ENCODE measurements around the gene ARHGEF28.

DNA sequence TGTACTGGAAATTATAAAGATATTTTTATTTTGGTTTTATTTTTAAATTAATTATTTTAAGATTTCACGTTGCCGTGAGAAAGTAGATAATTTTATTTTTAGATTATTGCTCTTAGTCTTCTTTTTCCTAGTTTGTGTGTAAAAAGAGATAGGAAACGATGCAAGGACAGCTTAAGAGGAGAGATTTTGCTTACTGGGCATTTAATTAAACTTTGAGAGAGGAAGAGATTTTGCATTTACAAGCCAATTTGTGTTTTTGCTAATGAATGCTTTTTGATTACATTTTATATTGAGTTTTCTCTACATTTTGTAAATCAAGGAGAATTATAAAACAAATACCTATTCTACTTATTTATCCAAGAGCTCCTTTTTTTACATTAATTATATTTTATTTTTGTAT, 64.0 kb downstream of the ARHGEF28 start:
- TF ChIP-seq, protein P1, sequence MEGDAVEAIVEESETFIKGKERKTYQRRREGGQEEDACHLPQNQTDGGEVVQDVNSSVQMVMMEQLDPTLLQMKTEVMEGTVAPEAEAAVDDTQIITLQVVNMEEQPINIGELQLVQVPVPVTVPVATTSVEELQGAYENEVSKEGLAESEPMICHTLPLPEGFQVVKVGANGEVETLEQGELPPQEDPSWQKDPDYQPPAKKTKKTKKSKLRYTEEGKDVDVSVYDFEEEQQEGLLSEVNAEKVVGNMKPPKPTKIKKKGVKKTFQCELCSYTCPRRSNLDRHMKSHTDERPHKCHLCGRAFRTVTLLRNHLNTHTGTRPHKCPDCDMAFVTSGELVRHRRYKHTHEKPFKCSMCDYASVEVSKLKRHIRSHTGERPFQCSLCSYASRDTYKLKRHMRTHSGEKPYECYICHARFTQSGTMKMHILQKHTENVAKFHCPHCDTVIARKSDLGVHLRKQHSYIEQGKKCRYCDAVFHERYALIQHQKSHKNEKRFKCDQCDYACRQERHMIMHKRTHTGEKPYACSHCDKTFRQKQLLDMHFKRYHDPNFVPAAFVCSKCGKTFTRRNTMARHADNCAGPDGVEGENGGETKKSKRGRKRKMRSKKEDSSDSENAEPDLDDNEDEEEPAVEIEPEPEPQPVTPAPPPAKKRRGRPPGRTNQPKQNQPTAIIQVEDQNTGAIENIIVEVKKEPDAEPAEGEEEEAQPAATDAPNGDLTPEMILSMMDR (IDR thresholded peaks at IDR 0.05), result no peak
- TF ChIP-seq POLR2A (IDR thresholded peaks at IDR 0.05), result no peak

Data from right lobe of liver (tissue), 4 donors.